Fibroblast of skin of scalp (primary cell): Measurements from ENCODE around the gene KIAA1217.

Experiments
- DNase-seq: peaks from one replicate; pipeline ENCODE4 v3.0.0-alpha.2; 2013

Gene KIAA1217

GRCh38 chr10:24505759-24506158 is 296.8 kb downstream of the KIAA1217 start:
- DNase-seq = no peak

- peak; percentile 48 for DNase-seq
Measured at GRCh38 chr10:24513155-24513554, 304.2 kb downstream of the KIAA1217 start.

- no peak for DNase-seq
Measured at GRCh38 chr10:24515481-24515880, 306.5 kb downstream of the KIAA1217 start.

GRCh38 chr10:24518411-24518810 is 309.5 kb downstream of the KIAA1217 start:
- DNase-seq = no peak

GRCh38 chr10:24518981-24519597 is 310.2 kb downstream of the KIAA1217 start:
- peak; percentile 66 for DNase-seq

GRCh38 chr10:24519950-24520349 is 311.0 kb downstream of the KIAA1217 start:
- DNase-seq = no peak

GRCh38 chr10:24524314-24524713 is 315.4 kb downstream of the KIAA1217 start:
- no peak for DNase-seq

GRCh38 chr10:24526085-24526649 is 317.2 kb downstream of the KIAA1217 start:
- no peak for DNase-seq

GRCh38 chr10:24528946-24529345 is 320.0 kb downstream of the KIAA1217 start:
- no peak for DNase-seq

- DNase-seq = no peak
Measured at GRCh38 chr10:24531439-24531838, 322.5 kb downstream of the KIAA1217 start.

- no peak for DNase-seq
Measured at GRCh38 chr10:24533981-24534380, 325.0 kb downstream of the KIAA1217 start.

- no peak for DNase-seq
Measured at GRCh38 chr10:24536636-24537035, 327.7 kb downstream of the KIAA1217 start.

GRCh38 chr10:24541239-24541753 is 332.4 kb downstream of the KIAA1217 start:
- no peak for DNase-seq

- DNase-seq = no peak
Measured at GRCh38 chr10:24542314-24543270, 333.7 kb downstream of the KIAA1217 start.

- no peak for DNase-seq
Measured at GRCh38 chr10:24544776-24545175, 335.8 kb downstream of the KIAA1217 start.

GRCh38 chr10:24545585-24545984 is 336.6 kb downstream of the KIAA1217 start:
- DNase-seq = no peak

- DNase-seq = no peak
Measured at GRCh38 chr10:24550680-24551079, 341.7 kb downstream of the KIAA1217 start.

GRCh38 chr10:24551161-24551560 is 342.2 kb downstream of the KIAA1217 start:
- no peak for DNase-seq

GRCh38 chr10:24552346-24553016 is 343.5 kb downstream of the KIAA1217 start:
- DNase-seq = peak; percentile 8

GRCh38 chr10:24553051-24553612 is 344.2 kb downstream of the KIAA1217 start:
- no peak for DNase-seq

GRCh38 chr10:24554036-24554435 is 345.1 kb downstream of the KIAA1217 start:
- DNase-seq = no peak

GRCh38 chr10:24556126-24556749 is 347.3 kb downstream of the KIAA1217 start:
- no peak for DNase-seq
